Liver (tissue), 9 donors: ENCODE measurements around the gene CIITA. TPM values are rescaled to one million over a fixed set of nuclear protein-coding genes. Genes with fewer than 3 reads are reported as not detected.

Experiments
- DNase-seq: peaks from one replicate; pipeline ENCODE4 v3.0.0-alpha.2; 2017; ENCODE audit warnings: low spot score
- H3K27ac ChIP-seq, 2 donors: one replicate each; pipeline ENCODE4 v1.7.0; 2013; ENCODE audit warnings: inconsistent platforms in 2 of 2, low read length in 2 of 2, control low read depth in 1 of 2, low read depth in 1 of 2, mild to moderate bottlenecking in 1 of 2
- H3K27me3 ChIP-seq, 4 donors: one replicate each; pipeline versions ENCODE4 v1.6.1 to v1.7.0; 2013; ENCODE audit warnings: low read length in 3 of 4, inconsistent platforms in 1 of 4, mild to moderate bottlenecking in 1 of 4, moderate library complexity in 1 of 4; ENCODE audit not compliant: control insufficient read depth in 4 of 4, insufficient read depth in 4 of 4
- H3K36me3 ChIP-seq, 4 donors: one replicate each; pipeline versions ENCODE4 v1.6.1 to v1.7.0; 2013; ENCODE audit warnings: low read length in 3 of 4, mild to moderate bottlenecking in 3 of 4, low read depth in 1 of 4, moderate library complexity in 1 of 4; ENCODE audit not compliant: control insufficient read depth in 4 of 4, insufficient read depth in 3 of 4
- H3K4me1 ChIP-seq, 4 donors: one replicate each; pipeline versions ENCODE4 v1.6.1 to v1.7.0; 2013; ENCODE audit warnings: low read length in 3 of 4, mild to moderate bottlenecking in 3 of 4, moderate library complexity in 1 of 4; ENCODE audit not compliant: control insufficient read depth in 4 of 4, insufficient read depth in 4 of 4
- H3K4me3 ChIP-seq, 3 donors: one replicate each; pipeline versions ENCODE4 v1.6.1 to v1.7.0; 2013; ENCODE audit warnings: low read length in 3 of 3, control low read depth in 1 of 3, low read depth in 1 of 3, mild to moderate bottlenecking in 1 of 3
- H3K9ac ChIP-seq, 2 donors: one replicate each; pipeline ENCODE4 v1.7.0; 2013; ENCODE audit warnings: low read length in 2 of 2, mild to moderate bottlenecking in 2 of 2, moderate library complexity in 2 of 2, control low read depth in 1 of 2, low read depth in 1 of 2
- H3K9me3 ChIP-seq, 4 donors: one replicate each; pipeline versions ENCODE4 v1.6.1 to v1.7.0; 2013; ENCODE audit warnings: low read length in 3 of 4; ENCODE audit not compliant: control insufficient read depth in 4 of 4
- EGR1 ChIP-seq, 2 donors: IDR thresholded peaks; 2 replicates each; pipeline ENCODE4 v1.6.1; 2016 to 2018; ENCODE audit warnings: antibody characterized with exemption in 2 of 2, low read depth in 2 of 2
- FOXA1 ChIP-seq: IDR thresholded peaks from 2 replicates; pipeline ENCODE4 v1.6.1; 2016; ENCODE audit warnings: antibody characterized with exemption
- FOXA2 ChIP-seq: IDR thresholded peaks from 2 replicates; pipeline ENCODE4 v1.6.1; 2016; ENCODE audit warnings: antibody characterized with exemption
- GABPA ChIP-seq, 2 donors: IDR thresholded peaks in 1 of 2; conservative IDR thresholded peaks in 1 of 2; 2 replicates each; pipeline ENCODE4 v1.6.1; 2016; ENCODE audit warnings: antibody characterized with exemption in 2 of 2, mild to moderate bottlenecking in 1 of 2, moderate library complexity in 1 of 2
- HNF4A ChIP-seq, 2 donors: conservative IDR thresholded peaks; 2 replicates each; pipeline ENCODE4 v1.6.1; 2016; ENCODE audit warnings: antibody characterized with exemption in 2 of 2, mild to moderate bottlenecking in 2 of 2
- HNF4G ChIP-seq: IDR thresholded peaks from 2 replicates; pipeline ENCODE4 v1.6.1; 2016; ENCODE audit warnings: antibody characterized with exemption
- JUND ChIP-seq, 2 donors: IDR thresholded peaks; 2 replicates each; pipeline ENCODE4 v1.6.1; 2016; ENCODE audit warnings: antibody characterized with exemption in 2 of 2
- RAD21 ChIP-seq, 2 donors: IDR thresholded peaks; 2 replicates each; pipeline ENCODE4 v1.6.1; 2016; ENCODE audit warnings: antibody characterized with exemption in 2 of 2, mild to moderate bottlenecking in 2 of 2
- RXRA ChIP-seq, 2 donors: IDR thresholded peaks; 2 replicates each; pipeline ENCODE4 v1.6.1; 2017 to 2018; ENCODE audit warnings: antibody characterized with exemption in 2 of 2, mild to moderate bottlenecking in 1 of 2
- SP1 ChIP-seq: IDR thresholded peaks from 2 replicates; pipeline ENCODE4 v1.6.1; 2018; ENCODE audit warnings: antibody characterized with exemption, mild to moderate bottlenecking
- TAF1 ChIP-seq: conservative IDR thresholded peaks from 2 replicates; pipeline ENCODE4 v1.6.1; 2016; ENCODE audit warnings: antibody characterized with exemption, mild to moderate bottlenecking
- YY1 ChIP-seq: IDR thresholded peaks from 2 replicates; pipeline ENCODE4 v1.6.1; 2016; ENCODE audit warnings: antibody characterized with exemption, mild to moderate bottlenecking
- WGBS: extraction: QIAGEN DNeasy Blood & Tissue Kit; methylation state at CpG from one replicate; pipeline ENCODE4 v1.1.7; 2013; 5-methylcytosine and 5-hydroxymethylcytosine counted together
- polyA plus RNA-seq, 2 donors: library from polyadenylated mRNA; stranded (reverse) in 1 of 2; unstranded in 1 of 2; fragments of 200-250 nt in 1 of 2; fragments of >200 nt in 1 of 2; fragmentation: Nextera tagmentation in 1 of 2; extraction: Ambion mirVana in 1 of 2; gene quantifications; one replicate each; pipeline versions ENCODE4 v1.2.1 to v1.2.3, GENCODE V29; 2013 to 2015
- total RNA-seq, 2 donors: library from RNA; depleted of rRNA; stranded (reverse); fragments of >200 nt; gene quantifications; one replicate each; pipeline ENCODE4 v1.2.3, GENCODE V29; 2014
- TF ChIP-seq, protein P1 (sequence below): IDR thresholded peaks from 2 replicates; pipeline ENCODE4 v1.6.1; 2016; ENCODE audit warnings: antibody characterized with exemption
- TF ChIP-seq, protein P2 (sequence below): IDR thresholded peaks from 2 replicates; pipeline ENCODE4 v1.6.1; 2016; ENCODE audit warnings: antibody characterized with exemption
- TF ChIP-seq, protein P3 (sequence below): IDR thresholded peaks from 2 replicates; pipeline ENCODE4 v1.6.1; 2016; ENCODE audit warnings: antibody characterized with exemption, mild to moderate bottlenecking
- TF ChIP-seq, protein P4 (sequence below): IDR thresholded peaks from 2 replicates; pipeline ENCODE4 v1.6.1; 2016; ENCODE audit warnings: antibody characterized with exemption
- TF ChIP-seq, protein P5 (sequence below): fragments of 150-350 bp; IDR thresholded peaks from 2 replicates; pipeline ENCODE4 v1.5.1; 2017; ENCODE audit warnings: improper control_type of control experiment, low read depth, low read length; ENCODE audit not compliant: missing input control
- donor health status: healthy.
- donor health status: healthy.
- donor health status: healthy.
- donor health status: healthy.
- donor health status: healthy.

The CIITA gene
- total and polyA plus RNA-seq, 4 donors = 1.6 to 4.2 (median 2.2) TPM

DNA sequence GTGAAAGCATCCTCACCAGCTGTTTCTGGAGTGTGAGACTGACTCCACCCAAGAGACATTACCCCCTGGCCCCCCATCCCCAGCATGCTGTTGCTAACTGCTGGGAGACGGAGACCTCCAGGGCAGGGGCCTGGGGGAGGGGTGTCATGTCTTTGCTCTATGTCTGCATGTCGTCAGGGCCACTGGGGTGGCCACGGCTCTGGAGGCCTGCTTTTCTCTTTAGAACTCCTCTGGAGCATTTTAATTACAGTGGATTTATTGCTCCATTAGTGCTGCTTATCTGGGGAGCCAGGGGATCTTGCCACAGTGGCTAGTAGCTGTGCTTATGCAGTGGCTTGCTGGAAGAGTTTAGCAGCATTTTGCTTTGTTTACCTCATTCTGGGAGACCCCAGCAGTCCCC, 99.6 kb downstream of the CIITA start:
- no peak overlapping the region for H3K9ac ChIP-seq
- DNase-seq = no peak
- no peak overlapping the region for H3K4me3 ChIP-seq
- TF ChIP-seq, protein P1, sequence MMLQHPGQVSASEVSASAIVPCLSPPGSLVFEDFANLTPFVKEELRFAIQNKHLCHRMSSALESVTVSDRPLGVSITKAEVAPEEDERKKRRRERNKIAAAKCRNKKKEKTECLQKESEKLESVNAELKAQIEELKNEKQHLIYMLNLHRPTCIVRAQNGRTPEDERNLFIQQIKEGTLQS = no peak
- TF ChIP-seq EGR1 (IDR thresholded peaks at IDR 0.05; ENCODE audit: low read depth in 2 of 2) = no peak
- TF ChIP-seq RAD21 (IDR thresholded peaks at IDR 0.05) = no peak
- no peak for TF ChIP-seq YY1
- TF ChIP-seq FOXA2 = no peak
- TF ChIP-seq JUND (IDR thresholded peaks at IDR 0.05) = no peak
- TF ChIP-seq, protein P2, sequence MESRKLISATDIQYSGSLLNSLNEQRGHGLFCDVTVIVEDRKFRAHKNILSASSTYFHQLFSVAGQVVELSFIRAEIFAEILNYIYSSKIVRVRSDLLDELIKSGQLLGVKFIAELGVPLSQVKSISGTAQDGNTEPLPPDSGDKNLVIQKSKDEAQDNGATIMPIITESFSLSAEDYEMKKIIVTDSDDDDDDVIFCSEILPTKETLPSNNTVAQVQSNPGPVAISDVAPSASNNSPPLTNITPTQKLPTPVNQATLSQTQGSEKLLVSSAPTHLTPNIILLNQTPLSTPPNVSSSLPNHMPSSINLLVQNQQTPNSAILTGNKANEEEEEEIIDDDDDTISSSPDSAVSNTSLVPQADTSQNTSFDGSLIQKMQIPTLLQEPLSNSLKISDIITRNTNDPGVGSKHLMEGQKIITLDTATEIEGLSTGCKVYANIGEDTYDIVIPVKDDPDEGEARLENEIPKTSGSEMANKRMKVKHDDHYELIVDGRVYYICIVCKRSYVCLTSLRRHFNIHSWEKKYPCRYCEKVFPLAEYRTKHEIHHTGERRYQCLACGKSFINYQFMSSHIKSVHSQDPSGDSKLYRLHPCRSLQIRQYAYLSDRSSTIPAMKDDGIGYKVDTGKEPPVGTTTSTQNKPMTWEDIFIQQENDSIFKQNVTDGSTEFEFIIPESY = no peak
- no peak for TF ChIP-seq GABPA (IDR thresholded peaks at IDR 0.05 in 1 of 2, conservative IDR thresholded peaks at IDR 0.05 in 1 of 2)
- TF ChIP-seq, protein P3, sequence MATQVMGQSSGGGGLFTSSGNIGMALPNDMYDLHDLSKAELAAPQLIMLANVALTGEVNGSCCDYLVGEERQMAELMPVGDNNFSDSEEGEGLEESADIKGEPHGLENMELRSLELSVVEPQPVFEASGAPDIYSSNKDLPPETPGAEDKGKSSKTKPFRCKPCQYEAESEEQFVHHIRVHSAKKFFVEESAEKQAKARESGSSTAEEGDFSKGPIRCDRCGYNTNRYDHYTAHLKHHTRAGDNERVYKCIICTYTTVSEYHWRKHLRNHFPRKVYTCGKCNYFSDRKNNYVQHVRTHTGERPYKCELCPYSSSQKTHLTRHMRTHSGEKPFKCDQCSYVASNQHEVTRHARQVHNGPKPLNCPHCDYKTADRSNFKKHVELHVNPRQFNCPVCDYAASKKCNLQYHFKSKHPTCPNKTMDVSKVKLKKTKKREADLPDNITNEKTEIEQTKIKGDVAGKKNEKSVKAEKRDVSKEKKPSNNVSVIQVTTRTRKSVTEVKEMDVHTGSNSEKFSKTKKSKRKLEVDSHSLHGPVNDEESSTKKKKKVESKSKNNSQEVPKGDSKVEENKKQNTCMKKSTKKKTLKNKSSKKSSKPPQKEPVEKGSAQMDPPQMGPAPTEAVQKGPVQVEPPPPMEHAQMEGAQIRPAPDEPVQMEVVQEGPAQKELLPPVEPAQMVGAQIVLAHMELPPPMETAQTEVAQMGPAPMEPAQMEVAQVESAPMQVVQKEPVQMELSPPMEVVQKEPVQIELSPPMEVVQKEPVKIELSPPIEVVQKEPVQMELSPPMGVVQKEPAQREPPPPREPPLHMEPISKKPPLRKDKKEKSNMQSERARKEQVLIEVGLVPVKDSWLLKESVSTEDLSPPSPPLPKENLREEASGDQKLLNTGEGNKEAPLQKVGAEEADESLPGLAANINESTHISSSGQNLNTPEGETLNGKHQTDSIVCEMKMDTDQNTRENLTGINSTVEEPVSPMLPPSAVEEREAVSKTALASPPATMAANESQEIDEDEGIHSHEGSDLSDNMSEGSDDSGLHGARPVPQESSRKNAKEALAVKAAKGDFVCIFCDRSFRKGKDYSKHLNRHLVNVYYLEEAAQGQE = no peak
- no peak for TF ChIP-seq HNF4A (conservative IDR thresholded peaks at IDR 0.05)
- no peak for TF ChIP-seq SP1
- no peak for TF ChIP-seq HNF4G
- TF ChIP-seq, protein P4, sequence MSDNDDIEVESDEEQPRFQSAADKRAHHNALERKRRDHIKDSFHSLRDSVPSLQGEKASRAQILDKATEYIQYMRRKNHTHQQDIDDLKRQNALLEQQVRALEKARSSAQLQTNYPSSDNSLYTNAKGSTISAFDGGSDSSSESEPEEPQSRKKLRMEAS = no peak
- no peak for TF ChIP-seq FOXA1
- TF ChIP-seq, protein P5, sequence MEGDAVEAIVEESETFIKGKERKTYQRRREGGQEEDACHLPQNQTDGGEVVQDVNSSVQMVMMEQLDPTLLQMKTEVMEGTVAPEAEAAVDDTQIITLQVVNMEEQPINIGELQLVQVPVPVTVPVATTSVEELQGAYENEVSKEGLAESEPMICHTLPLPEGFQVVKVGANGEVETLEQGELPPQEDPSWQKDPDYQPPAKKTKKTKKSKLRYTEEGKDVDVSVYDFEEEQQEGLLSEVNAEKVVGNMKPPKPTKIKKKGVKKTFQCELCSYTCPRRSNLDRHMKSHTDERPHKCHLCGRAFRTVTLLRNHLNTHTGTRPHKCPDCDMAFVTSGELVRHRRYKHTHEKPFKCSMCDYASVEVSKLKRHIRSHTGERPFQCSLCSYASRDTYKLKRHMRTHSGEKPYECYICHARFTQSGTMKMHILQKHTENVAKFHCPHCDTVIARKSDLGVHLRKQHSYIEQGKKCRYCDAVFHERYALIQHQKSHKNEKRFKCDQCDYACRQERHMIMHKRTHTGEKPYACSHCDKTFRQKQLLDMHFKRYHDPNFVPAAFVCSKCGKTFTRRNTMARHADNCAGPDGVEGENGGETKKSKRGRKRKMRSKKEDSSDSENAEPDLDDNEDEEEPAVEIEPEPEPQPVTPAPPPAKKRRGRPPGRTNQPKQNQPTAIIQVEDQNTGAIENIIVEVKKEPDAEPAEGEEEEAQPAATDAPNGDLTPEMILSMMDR = no peak
- peaks cover 5 to 12% (median 9%) of the 10 kb centered on the region in 4 donors for H3K36me3 ChIP-seq
- H3K4me1 ChIP-seq = peaks cover 2 to 9% (median 6%) of the 10 kb centered on the region in 4 donors
- H3K27me3 ChIP-seq = no peaks in the 10 kb centered on the region
- 96% methylated on average over 3 of the region's 3 CpGs for WGBS
- no peak overlapping the region for H3K27ac ChIP-seq
- no peaks in the 10 kb centered on the region for H3K9me3 ChIP-seq

DNA sequence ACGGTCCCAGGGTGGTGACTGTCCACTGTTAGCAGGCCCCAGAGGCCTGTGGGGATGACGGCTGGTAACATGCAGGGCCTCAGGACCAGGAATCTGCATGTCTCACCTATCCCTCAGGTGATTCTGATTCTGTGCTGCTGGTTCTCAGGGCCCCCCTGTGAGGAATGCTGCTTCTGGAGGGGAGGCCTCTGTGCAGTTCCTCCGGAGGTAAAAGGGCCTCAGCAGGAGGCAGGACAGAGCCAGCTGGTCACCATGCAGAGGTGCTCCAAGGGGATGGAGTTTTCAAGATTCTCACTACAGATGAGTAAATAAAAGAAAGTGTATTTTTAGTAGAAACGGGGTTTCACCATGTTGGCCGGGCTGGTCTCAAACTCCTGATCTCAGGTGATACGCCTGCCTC, 101.1 kb downstream of the CIITA start:
- Histone ChIP-seq H3K4me3 (no peak overlapping the region), H3K27me3 (no peaks in the 10 kb centered on the region), H3K9me3 (no peaks in the 10 kb centered on the region), H3K4me1 (peaks cover 0 to 10% (median 4%) of the 10 kb centered on the region in 4 donors), H3K9ac (no peak overlapping the region), H3K36me3 (peaks cover under 1 to 12% (median 7%) of the 10 kb centered on the region in 4 donors), H3K27ac (no peak overlapping the region)
- no peak for DNase-seq
- TF ChIP-seq RAD21 (IDR thresholded peaks at IDR 0.05) (no peak), RXRA (IDR thresholded peaks at IDR 0.05) (no peak), EGR1 (IDR thresholded peaks at IDR 0.05; ENCODE audit: low read depth in 2 of 2) (no peak), YY1 (no peak), TAF1 (no peak), FOXA2 (no peak)
- TF ChIP-seq, protein P2 = no peak
- TF ChIP-seq, protein P4 = no peak
- WGBS = 96% methylated on average over 6 of the region's 6 CpGs
